ENCODE measurements around the gene FAM156B. TPM values are rescaled to one million over a fixed set of nuclear protein-coding genes. Genes with fewer than 3 reads are reported as not detected.
"Not testable (repeated sequence)": the region's sequence is repeated elsewhere in the genome, so short reads cannot be mapped to it uniquely, and the experiment has no call there.

Gene FAM156B
- total RNA-seq, result 1 to 10 TPM in 2 of 4 donors, under 1 TPM in 2; 0.13 to 7.8 (median 0.85) TPM

- ATAC-seq, result peak; percentile 87 to 90
- intact Hi-C loops (cut with DNase I; ENCODE audit: low total_unique reads); H3K27me3 ChIP-seq; H3K9me3 ChIP-seq; H3K4me3 ChIP-seq; in situ Hi-C loops (cut with MboI; ENCODE audit: low sequenced_read_pairs in 4 of 4); H3K27ac ChIP-seq; DNase-seq; H3K4me1 ChIP-seq; H3K36me3 ChIP-seq: not testable (repeated sequence)
Observed at GRCh38 chrX:52896855-52897709, at the start of gene FAM156B. FAM156B (plus strand) TSS chrX:52897330; CDS start chrX:52907226, 9,896 bp downstream.

- Histone ChIP-seq H3K27ac (no peak overlapping the region), H3K4me3 (no peak overlapping the region), H3K9me3 (no peaks in the 10 kb centered on the region), H3K36me3 (no peaks in the 10 kb centered on the region), H3K4me1 (no peaks in the 10 kb centered on the region), H3K27me3 (peaks cover 0 to 19% (median 5%) of the 10 kb centered on the region in 3 donors)
- TF ChIP-seq POLR2A (IDR thresholded peaks at IDR 0.05), result no peak
- TF ChIP-seq, protein P1, sequence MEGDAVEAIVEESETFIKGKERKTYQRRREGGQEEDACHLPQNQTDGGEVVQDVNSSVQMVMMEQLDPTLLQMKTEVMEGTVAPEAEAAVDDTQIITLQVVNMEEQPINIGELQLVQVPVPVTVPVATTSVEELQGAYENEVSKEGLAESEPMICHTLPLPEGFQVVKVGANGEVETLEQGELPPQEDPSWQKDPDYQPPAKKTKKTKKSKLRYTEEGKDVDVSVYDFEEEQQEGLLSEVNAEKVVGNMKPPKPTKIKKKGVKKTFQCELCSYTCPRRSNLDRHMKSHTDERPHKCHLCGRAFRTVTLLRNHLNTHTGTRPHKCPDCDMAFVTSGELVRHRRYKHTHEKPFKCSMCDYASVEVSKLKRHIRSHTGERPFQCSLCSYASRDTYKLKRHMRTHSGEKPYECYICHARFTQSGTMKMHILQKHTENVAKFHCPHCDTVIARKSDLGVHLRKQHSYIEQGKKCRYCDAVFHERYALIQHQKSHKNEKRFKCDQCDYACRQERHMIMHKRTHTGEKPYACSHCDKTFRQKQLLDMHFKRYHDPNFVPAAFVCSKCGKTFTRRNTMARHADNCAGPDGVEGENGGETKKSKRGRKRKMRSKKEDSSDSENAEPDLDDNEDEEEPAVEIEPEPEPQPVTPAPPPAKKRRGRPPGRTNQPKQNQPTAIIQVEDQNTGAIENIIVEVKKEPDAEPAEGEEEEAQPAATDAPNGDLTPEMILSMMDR (IDR thresholded peaks at IDR 0.05 in 4 of 5, conservative IDR thresholded peaks at IDR 0.05 in 1 of 5), result no peak
- intact Hi-C loops (cut with DNase I; ENCODE audit: low total_unique reads), result no loop called here
- in situ Hi-C loops (cut with MboI; ENCODE audit: low sequenced_read_pairs in 4 of 4), result no loop called here
- ATAC-seq (no peak), DNase-seq (no peak)
Observed at GRCh38 chrX:52852110-52852860, 44.8 kb upstream of the FAM156B start.

- intact Hi-C loops (cut with DNase I; ENCODE audit: low total_unique reads); H3K27ac ChIP-seq; in situ Hi-C loops (cut with MboI; ENCODE audit: low sequenced_read_pairs in 4 of 4); DNase-seq; H3K4me3 ChIP-seq; ATAC-seq; H3K9me3 ChIP-seq; H3K36me3 ChIP-seq; H3K4me1 ChIP-seq: not testable (repeated sequence)
- H3K27me3 ChIP-seq, result peaks cover 0 to 13% (median 0%) of the 10 kb centered on the region in 3 donors
Observed at GRCh38 chrX:52856991-52857525, 40.1 kb upstream of the FAM156B start.

DNA sequence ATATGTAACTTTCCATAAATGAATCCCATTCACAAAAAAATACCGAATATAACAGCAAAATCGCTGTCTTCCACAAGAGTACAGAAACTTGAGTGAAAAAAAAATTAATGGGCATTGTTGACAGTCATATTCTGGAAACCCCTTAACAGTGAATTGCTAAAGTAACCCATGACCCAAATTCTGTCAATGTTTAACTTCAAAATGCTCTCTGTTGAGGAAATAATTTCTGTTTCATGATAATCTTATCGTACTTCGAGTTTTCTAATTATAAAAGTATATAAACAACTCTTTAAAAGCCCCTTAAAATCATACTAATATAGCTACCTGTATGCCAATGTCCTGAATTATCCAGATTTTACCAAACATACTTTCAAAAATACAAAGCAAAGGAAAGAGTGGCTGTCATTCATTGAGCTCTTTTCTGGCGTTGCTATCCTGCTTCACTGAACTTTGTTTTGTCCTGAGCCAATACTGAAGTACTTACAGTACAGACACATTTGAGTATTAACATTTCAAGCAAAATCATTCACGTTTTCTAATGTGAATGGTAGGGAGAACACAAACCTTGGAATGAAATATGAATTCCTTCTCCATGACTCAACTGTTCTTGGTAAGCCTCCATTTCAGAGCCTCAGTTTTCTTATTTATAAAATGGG lies 31.7 kb upstream of the FAM156B start:
- intact Hi-C loops (cut with DNase I; ENCODE audit: low total_unique reads) (no loop called here), in situ Hi-C loops (cut with MboI; ENCODE audit: low sequenced_read_pairs in 4 of 4) (no loop called here)
- no peak for ATAC-seq
- TF ChIP-seq POLR2A (IDR thresholded peaks at IDR 0.05), result no peak
- TF ChIP-seq, protein P1 (IDR thresholded peaks at IDR 0.05 in 4 of 5, conservative IDR thresholded peaks at IDR 0.05 in 1 of 5), result no peak
- no peaks in the 10 kb centered on the region for H3K4me1 ChIP-seq
- no peaks in the 10 kb centered on the region for H3K36me3 ChIP-seq
- H3K9me3 ChIP-seq, result no peaks in the 10 kb centered on the region
- H3K27me3 ChIP-seq, result peaks cover 0 to 4% (median 0%) of the 10 kb centered on the region in 3 donors
- no peak overlapping the region for H3K27ac ChIP-seq
- H3K4me3 ChIP-seq, result no peak overlapping the region
- no peak for DNase-seq

GRCh38 chrX:52867610-52868348 lies 29.4 kb upstream of the FAM156B start, which contains the start of gene XAGE3:
XAGE3 (minus strand) TSS chrX:52868083; CDS start chrX:52867133, 950 bp downstream.
- DNase-seq (no peak), ATAC-seq (no peak)
- intact Hi-C loops (cut with DNase I; ENCODE audit: low total_unique reads) (no loop called here), in situ Hi-C loops (cut with MboI; ENCODE audit: low sequenced_read_pairs in 4 of 4) (no loop called here)
- TF ChIP-seq, protein P1 (IDR thresholded peaks at IDR 0.05 in 4 of 5, conservative IDR thresholded peaks at IDR 0.05 in 1 of 5), result no peak
- no peak for TF ChIP-seq POLR2A (IDR thresholded peaks at IDR 0.05)
- H3K27ac ChIP-seq, result no peak within 1 kb of the TSS
- no peaks in the 10 kb centered on the region for H3K9me3 ChIP-seq
- H3K4me3 ChIP-seq, result no peak within 1 kb of the TSS
- H3K36me3 ChIP-seq, result no peaks in the 10 kb centered on the region
- no peaks in the 10 kb centered on the region for H3K4me1 ChIP-seq
- peaks cover 0 to 3% (median 0%) of the 10 kb centered on the region in 3 donors for H3K27me3 ChIP-seq

Data from gastrocnemius medialis (tissue), 4 donors.